Measurements from ENCODE around the gene CPNE4.
A peak's percentile ranks its signal among the peaks of the same experiment; 100 is the strongest.

Gene CPNE4

GRCh38 chr3:131586277-131586676, 448.5 kb downstream of the CPNE4 start:
- H3K4me1 Mint-ChIP-seq, result no peaks in the 10 kb centered on the region
- no peaks in the 10 kb centered on the region for H3K36me3 Mint-ChIP-seq
- no peak overlapping the region for H3K4me3 Mint-ChIP-seq
- H3K27me3 Mint-ChIP-seq, result peaks cover 4 to 19% of the 10 kb centered on the region in 2 donors
- no peak overlapping the region for H3K27ac Mint-ChIP-seq
- H3K9me3 Mint-ChIP-seq, result no peaks in the 10 kb centered on the region
- no peak for DNase-seq
- ATAC-seq (replicated peaks), result no peak

DNA sequence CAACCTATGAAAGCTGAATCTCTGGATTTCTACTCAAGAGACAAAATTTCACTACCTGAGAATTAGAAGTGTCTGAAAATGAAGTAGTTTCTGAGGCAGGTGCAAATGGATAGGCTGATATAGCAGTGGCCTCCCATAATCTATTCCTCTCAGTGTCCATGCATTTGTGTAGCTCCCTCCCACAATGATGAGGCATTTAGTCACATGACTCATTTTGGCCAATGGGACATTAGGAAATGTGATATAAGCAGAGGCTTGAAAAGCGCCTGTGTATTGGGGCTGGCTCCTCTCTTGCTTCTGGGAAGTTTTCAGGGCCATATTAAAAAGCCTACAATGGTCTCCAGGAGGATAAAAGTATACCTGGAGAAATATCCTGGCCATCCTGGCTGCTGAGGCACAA, 452.4 kb downstream of the CPNE4 start:
- H3K36me3 Mint-ChIP-seq, result no peaks in the 10 kb centered on the region
- DNase-seq, result no peak
- no peaks in the 10 kb centered on the region for H3K9me3 Mint-ChIP-seq
- H3K4me1 Mint-ChIP-seq, result no peaks in the 10 kb centered on the region
- peaks cover 4 to 11% of the 10 kb centered on the region in 2 donors for H3K27me3 Mint-ChIP-seq
- H3K4me3 Mint-ChIP-seq, result no peak overlapping the region
- H3K27ac Mint-ChIP-seq, result no peak overlapping the region
- no peak for ATAC-seq (replicated peaks)

DNA sequence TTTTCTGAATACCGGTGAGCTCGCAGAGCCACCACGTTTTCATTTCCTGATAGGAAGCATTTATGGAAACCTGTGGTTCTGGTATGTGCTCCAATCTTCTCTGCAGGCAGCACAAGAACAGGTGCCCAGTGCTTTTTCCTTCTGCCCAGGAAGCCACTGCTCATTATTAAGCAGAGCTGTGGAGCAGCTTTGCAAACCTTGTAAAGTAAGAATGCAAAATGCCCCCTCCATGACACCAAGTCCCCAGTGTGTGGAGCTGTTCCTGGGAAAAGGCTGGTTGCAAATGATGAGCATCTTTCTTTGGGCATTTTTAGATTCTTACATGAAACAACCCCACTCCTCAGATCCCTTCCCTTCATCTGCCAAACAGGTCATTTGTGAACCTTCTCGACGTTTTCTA, 466.4 kb downstream of the CPNE4 start:
- Mint-ChIP-seq H3K4me1 (no peaks in the 10 kb centered on the region), H3K4me3 (no peak overlapping the region), H3K36me3 (no peaks in the 10 kb centered on the region), H3K9me3 (no peaks in the 10 kb centered on the region), H3K27me3 (peaks cover 13 to 23% of the 10 kb centered on the region in 2 donors), H3K27ac (no peak overlapping the region)
- DNase-seq (no peak), ATAC-seq (replicated peaks) (no peak)

DNA sequence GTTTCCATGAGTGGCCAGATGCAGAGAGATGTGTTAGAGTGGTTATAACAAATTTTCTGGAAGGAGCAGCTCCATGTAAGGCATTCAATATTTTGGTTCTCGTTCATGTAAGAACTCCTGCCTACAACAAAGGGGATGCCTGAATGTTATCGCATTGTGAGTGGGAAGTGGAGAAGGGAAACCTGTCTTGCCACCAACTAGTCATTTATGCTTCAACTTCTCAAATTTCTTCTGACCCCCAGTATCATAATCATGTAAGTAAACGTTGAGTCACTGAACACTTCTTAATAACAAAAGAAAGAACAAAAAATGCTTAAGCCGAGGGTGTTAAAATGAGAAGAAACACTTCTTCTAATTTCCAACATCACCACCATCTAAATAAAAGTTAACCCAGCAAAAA, 470.0 kb downstream of the CPNE4 start:
- Mint-ChIP-seq H3K27ac (no peak overlapping the region), H3K27me3 (peaks cover 14 to 17% of the 10 kb centered on the region in 2 donors), H3K4me3 (no peak overlapping the region), H3K9me3 (no peaks in the 10 kb centered on the region), H3K36me3 (no peaks in the 10 kb centered on the region), H3K4me1 (no peaks in the 10 kb centered on the region)
- ATAC-seq (replicated peaks) (no peak), DNase-seq (no peak)

GRCh38 chr3:131561511-131561910, 473.3 kb downstream of the CPNE4 start:
- DNase-seq (no peak), ATAC-seq (replicated peaks) (no peak)
- peaks cover 14 to 17% of the 10 kb centered on the region in 2 donors for H3K27me3 Mint-ChIP-seq

GRCh38 chr3:131560795-131561194, 474.0 kb downstream of the CPNE4 start:
- Mint-ChIP-seq H3K36me3 (no peaks in the 10 kb centered on the region), H3K9me3 (no peaks in the 10 kb centered on the region), H3K27me3 (peaks cover 9 to 13% of the 10 kb centered on the region in 2 donors), H3K27ac (no peak overlapping the region), H3K4me1 (no peaks in the 10 kb centered on the region), H3K4me3 (no peak overlapping the region)
- no peak for DNase-seq
- no peak for ATAC-seq (replicated peaks)

More at GRCh38 chr3:131561511-131561910, 473.3 kb downstream of the CPNE4 start:
- no peaks in the 10 kb centered on the region for H3K36me3 Mint-ChIP-seq
- no peaks in the 10 kb centered on the region for H3K9me3 Mint-ChIP-seq
- no peaks in the 10 kb centered on the region for H3K4me1 Mint-ChIP-seq
- no peak overlapping the region for H3K4me3 Mint-ChIP-seq
- no peak overlapping the region for H3K27ac Mint-ChIP-seq

- no peak overlapping the region for H3K27ac Mint-ChIP-seq
- H3K27me3 Mint-ChIP-seq, result peaks cover 4 to 12% of the 10 kb centered on the region in 2 donors
- H3K9me3 Mint-ChIP-seq, result no peaks in the 10 kb centered on the region
- no peaks in the 10 kb centered on the region for H3K36me3 Mint-ChIP-seq
- ATAC-seq (replicated peaks) (no peak), DNase-seq (no peak)
- peaks cover 0 to 9% of the 10 kb centered on the region in 2 donors for H3K4me1 Mint-ChIP-seq
- no peak overlapping the region for H3K4me3 Mint-ChIP-seq
Measured at GRCh38 chr3:131555456-131555855, 479.4 kb downstream of the CPNE4 start.

GRCh38 chr3:131553495-131554247, 481.1 kb downstream of the CPNE4 start:
- ATAC-seq (replicated peaks) (peak; percentile 49 to 50), DNase-seq (no peak)
- Mint-ChIP-seq H3K27ac (no peak overlapping the region), H3K4me1 (peaks cover 0 to 9% of the 10 kb centered on the region in 2 donors), H3K27me3 (peaks cover 4 to 26% of the 10 kb centered on the region in 2 donors), H3K9me3 (no peaks in the 10 kb centered on the region), H3K4me3 (no peak overlapping the region), H3K36me3 (no peaks in the 10 kb centered on the region)

DNA sequence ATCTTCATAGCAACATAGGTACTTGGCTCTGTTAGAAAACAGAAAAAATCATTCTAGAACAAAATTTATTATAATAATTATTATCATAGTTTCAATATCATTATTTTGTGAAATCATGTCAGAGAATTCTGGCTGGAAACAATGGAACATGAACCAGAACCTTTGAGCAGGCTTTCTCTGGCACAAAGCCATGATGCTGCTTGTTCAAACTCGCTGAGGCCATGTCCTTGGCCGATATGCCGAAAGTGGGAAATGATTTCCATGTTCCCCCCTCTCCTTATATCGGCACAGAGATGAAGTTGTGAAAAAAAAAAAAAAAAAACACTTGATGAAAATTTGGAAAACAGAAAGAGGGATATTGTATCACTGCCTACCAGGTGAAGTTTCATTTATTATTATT, 483.1 kb downstream of the CPNE4 start:
- Mint-ChIP-seq H3K4me1 (peaks cover 0 to 9% of the 10 kb centered on the region in 2 donors), H3K27ac (no peak overlapping the region), H3K4me3 (no peak overlapping the region), H3K9me3 (no peaks in the 10 kb centered on the region), H3K27me3 (peaks cover 4 to 31% of the 10 kb centered on the region in 2 donors), H3K36me3 (no peaks in the 10 kb centered on the region)
- DNase-seq (no peak), ATAC-seq (replicated peaks) (no peak)

- no peaks in the 10 kb centered on the region for H3K36me3 Mint-ChIP-seq
Measured at GRCh38 chr3:131550562-131551465, 484.0 kb downstream of the CPNE4 start.

DNA sequence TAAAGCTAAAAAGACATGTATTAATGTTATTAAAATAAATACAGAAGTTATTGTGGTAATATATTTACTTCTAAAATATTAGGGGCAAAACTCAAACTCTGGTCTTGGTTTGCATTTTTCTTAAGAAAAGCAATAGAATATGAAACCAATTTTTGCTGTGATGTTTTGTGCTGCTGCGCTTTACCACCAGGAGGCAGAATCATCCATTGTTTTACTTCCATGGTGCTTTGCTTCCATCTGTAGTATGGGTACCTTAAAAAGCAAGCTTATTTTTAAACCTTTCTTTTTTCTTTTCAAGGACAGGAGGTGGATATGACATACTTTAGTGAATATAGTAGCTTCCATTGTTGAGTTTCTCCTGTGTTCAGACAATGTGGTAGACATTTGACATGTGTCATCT, 485.5 kb downstream of the CPNE4 start:
- Mint-ChIP-seq H3K27me3 (peaks cover 10 to 49% of the 10 kb centered on the region in 2 donors), H3K4me1 (peaks cover 0 to 9% of the 10 kb centered on the region in 2 donors), H3K9me3 (no peaks in the 10 kb centered on the region), H3K27ac (no peak overlapping the region), H3K4me3 (no peak overlapping the region), H3K36me3 (no peaks in the 10 kb centered on the region)
- peak in 1 of 2 donors; percentile 16 for ATAC-seq (replicated peaks)
- DNase-seq, result no peak

More at GRCh38 chr3:131550562-131551465, 484.0 kb downstream of the CPNE4 start:
- H3K9me3 Mint-ChIP-seq, result no peaks in the 10 kb centered on the region
- H3K4me1 Mint-ChIP-seq, result peaks cover 0 to 9% of the 10 kb centered on the region in 2 donors
- DNase-seq, result no peak
- peaks cover 4 to 40% of the 10 kb centered on the region in 2 donors for H3K27me3 Mint-ChIP-seq
- H3K27ac Mint-ChIP-seq, result no peak overlapping the region
- no peak overlapping the region for H3K4me3 Mint-ChIP-seq
- no peak for ATAC-seq (replicated peaks)

GRCh38 chr3:131547585-131547984, 487.2 kb downstream of the CPNE4 start:
- Mint-ChIP-seq H3K4me1 (no peaks in the 10 kb centered on the region), H3K27me3 (peaks cover 11 to 50% of the 10 kb centered on the region in 2 donors), H3K4me3 (no peak overlapping the region), H3K36me3 (no peaks in the 10 kb centered on the region), H3K9me3 (no peaks in the 10 kb centered on the region), H3K27ac (no peak overlapping the region)
- DNase-seq (no peak), ATAC-seq (replicated peaks) (no peak)

- Mint-ChIP-seq H3K9me3 (no peaks in the 10 kb centered on the region), H3K27me3 (peaks cover 7 to 46% of the 10 kb centered on the region in 2 donors), H3K4me1 (no peaks in the 10 kb centered on the region), H3K27ac (no peak overlapping the region), H3K4me3 (no peak overlapping the region), H3K36me3 (no peaks in the 10 kb centered on the region)
- DNase-seq, result no peak
- ATAC-seq (replicated peaks), result no peak
Measured at GRCh38 chr3:131546441-131546840, 488.4 kb downstream of the CPNE4 start.

DNA sequence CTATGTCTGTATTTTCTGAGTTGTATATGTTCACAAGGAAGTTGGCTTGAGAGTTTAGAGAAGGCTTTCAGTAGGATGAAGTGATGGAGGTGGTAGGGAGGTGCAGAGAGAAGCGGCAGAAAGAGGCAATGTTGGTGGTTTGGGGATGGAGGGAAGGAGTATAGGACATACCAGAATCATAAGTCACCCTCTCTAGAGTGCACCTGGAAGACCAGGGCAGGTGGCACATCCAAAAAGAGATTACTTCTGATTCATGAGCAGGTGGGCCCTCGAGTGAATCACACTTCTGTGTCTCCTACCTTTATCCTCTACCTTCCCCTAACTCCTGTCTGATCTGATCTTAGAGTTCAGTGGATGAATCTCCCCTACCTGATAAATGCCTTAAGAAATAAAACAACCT, 490.3 kb downstream of the CPNE4 start:
- Mint-ChIP-seq H3K27me3 (peaks cover 18 to 36% of the 10 kb centered on the region in 2 donors), H3K36me3 (no peaks in the 10 kb centered on the region), H3K4me3 (no peak overlapping the region), H3K27ac (no peak overlapping the region), H3K4me1 (no peaks in the 10 kb centered on the region), H3K9me3 (no peaks in the 10 kb centered on the region)
- DNase-seq (no peak), ATAC-seq (replicated peaks) (no peak)

All from stimulated activated naive B cell treated with anti-CD40 and anti-IgM and Interleukin-4, amounts not matched to agents 10 μg/mL and 1 μg/mL and 100 μg/mL, for 72 hours (primary cell).